ENCODE results near the gene SLC49A3. TPM values are rescaled to one million over a fixed set of nuclear protein-coding genes. Genes with fewer than 3 reads are reported as not detected.

SLC49A3 gene
- total and polyA plus RNA-seq, 7 donors, result 2.4 to 6.4 (median 4.6) TPM

DNA sequence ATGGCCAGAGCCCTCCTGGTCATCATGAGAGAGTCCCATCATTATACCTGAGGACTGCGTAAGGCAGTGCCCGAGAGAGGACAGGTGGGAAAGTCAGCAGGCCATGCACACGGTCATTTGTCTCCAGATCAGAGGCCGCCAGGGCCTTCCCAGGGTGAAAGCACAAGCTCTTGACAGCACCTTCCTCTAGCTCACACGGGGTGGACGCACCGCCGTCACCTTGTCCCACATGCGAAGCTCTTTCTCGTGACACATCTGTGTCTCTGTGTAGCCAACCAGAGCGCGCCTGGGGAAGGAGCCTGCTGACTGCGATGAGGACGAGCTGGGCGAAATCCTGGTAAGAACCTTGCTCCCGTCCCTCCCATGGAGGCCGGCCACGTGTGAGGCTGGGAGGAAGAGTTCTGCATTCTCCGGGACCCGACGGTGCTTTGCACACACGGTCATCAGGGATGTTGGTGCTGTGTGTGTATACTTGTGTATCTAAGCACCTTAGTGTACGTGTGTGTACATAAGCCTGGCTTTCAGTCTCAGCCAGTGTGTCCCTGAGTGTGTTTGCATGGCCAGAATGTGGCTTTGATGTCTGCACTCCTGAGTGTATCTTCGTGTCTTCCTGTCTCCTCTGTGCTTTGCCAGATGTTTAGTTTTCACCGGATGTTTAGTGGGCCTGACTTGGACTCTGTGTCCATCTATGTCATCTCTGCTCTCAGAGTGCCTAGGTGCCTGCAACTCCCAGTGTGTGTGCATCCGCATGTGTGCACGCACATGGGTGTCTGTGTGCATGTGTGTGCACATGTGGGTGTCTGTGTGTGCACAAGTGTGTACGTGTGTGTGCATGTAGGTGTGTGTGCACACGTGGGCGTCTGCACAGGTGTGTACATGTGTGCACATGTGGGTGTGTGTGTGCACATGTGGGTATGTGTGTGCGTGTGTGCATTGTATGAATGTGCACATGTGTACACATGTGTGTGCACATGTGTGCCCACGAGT is 30.0 kb downstream of the SLC49A3 start:
- no peak overlapping the region for H3K4me3 ChIP-seq
- peaks cover 0 to 27% (median 15%) of the 10 kb centered on the region in 3 donors for H3K27me3 ChIP-seq
- H3K9me3 ChIP-seq, result no peaks in the 10 kb centered on the region
- H3K4me1 ChIP-seq, result peaks cover 0 to 11% (median 10%) of the 10 kb centered on the region in 4 donors
- TF ChIP-seq POLR2AphosphoS5 (IDR thresholded peaks at IDR 0.05) (no peak), CTCF (IDR thresholded peaks at IDR 0.05) (no peak), EP300 (IDR thresholded peaks at IDR 0.05) (no peak), POLR2A (IDR thresholded peaks at IDR 0.05) (no peak)
- DNase-seq, result peak; percentile 47
- no peak overlapping the region for H3K27ac ChIP-seq
- intact Hi-C loops (cut with DNase I), result no loop called here
- WGBS, 2 donors, result 86 to 93% methylated on average over 32 of the region's 32 CpGs
- H3K36me3 ChIP-seq, result no peaks in the 10 kb centered on the region

- intact Hi-C loops (cut with DNase I), result no loop called here
- Histone ChIP-seq H3K27me3 (peaks cover 0 to 18% (median 6%) of the 10 kb centered on the region in 3 donors), H3K27ac (no peak overlapping the region), H3K36me3 (no peaks in the 10 kb centered on the region), H3K4me3 (no peak overlapping the region), H3K4me1 (peaks cover 0 to 2% (median under 1%) of the 10 kb centered on the region in 4 donors), H3K9me3 (no peaks in the 10 kb centered on the region)
- no peak for TF ChIP-seq POLR2A (IDR thresholded peaks at IDR 0.05)
- no peak for TF ChIP-seq POLR2AphosphoS5 (IDR thresholded peaks at IDR 0.05)
- no peak for TF ChIP-seq EP300 (IDR thresholded peaks at IDR 0.05)
- no peak for TF ChIP-seq CTCF (IDR thresholded peaks at IDR 0.05)
- 72 to 88% methylated on average over 27 of the region's 27 CpGs for WGBS, 2 donors
- DNase-seq, result peak; percentile 66
Observed at GRCh38 chr4:657834-658667, 30.9 kb downstream of the SLC49A3 start.

DNA sequence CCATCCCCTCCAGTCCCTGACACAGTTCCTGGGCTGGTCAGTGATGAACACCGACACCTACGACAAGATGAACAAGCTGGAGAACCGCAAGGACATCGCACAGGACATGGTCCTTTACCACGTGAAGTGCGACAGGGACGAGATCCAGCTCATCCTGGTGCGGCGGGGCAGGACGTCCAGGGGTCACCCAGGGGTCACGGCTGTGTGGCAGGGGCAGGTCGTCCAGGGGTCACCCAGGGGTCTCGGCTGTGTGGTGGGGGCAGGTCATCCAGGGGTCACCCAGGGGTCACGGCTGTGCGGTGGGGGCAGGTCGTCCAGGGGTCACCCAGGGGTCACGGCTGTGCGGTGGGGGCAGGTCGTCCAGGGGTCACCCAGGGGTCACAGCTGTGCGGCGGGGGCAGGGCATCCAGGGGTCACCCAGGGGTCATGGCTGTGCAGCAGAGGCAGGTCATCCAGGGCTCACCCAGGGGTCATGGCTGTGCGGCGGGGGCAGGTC is 31.6 kb downstream of the SLC49A3 start:
- peaks cover 0 to 16% (median 5%) of the 10 kb centered on the region in 3 donors for H3K27me3 ChIP-seq
- WGBS, 2 donors, result 71 to 82% methylated on average over 23 of the region's 23 CpGs
- H3K9me3 ChIP-seq, result no peaks in the 10 kb centered on the region
- H3K4me1 ChIP-seq, result no peaks in the 10 kb centered on the region
- intact Hi-C loops (cut with DNase I), result no loop called here
- TF ChIP-seq EP300 (IDR thresholded peaks at IDR 0.05) (no peak), POLR2AphosphoS5 (IDR thresholded peaks at IDR 0.05) (no peak), POLR2A (IDR thresholded peaks at IDR 0.05) (no peak), CTCF (IDR thresholded peaks at IDR 0.05) (no peak)
- peak; percentile 61 for DNase-seq
- no peak overlapping the region for H3K4me3 ChIP-seq
- H3K36me3 ChIP-seq, result no peaks in the 10 kb centered on the region
- no peak overlapping the region for H3K27ac ChIP-seq

DNA sequence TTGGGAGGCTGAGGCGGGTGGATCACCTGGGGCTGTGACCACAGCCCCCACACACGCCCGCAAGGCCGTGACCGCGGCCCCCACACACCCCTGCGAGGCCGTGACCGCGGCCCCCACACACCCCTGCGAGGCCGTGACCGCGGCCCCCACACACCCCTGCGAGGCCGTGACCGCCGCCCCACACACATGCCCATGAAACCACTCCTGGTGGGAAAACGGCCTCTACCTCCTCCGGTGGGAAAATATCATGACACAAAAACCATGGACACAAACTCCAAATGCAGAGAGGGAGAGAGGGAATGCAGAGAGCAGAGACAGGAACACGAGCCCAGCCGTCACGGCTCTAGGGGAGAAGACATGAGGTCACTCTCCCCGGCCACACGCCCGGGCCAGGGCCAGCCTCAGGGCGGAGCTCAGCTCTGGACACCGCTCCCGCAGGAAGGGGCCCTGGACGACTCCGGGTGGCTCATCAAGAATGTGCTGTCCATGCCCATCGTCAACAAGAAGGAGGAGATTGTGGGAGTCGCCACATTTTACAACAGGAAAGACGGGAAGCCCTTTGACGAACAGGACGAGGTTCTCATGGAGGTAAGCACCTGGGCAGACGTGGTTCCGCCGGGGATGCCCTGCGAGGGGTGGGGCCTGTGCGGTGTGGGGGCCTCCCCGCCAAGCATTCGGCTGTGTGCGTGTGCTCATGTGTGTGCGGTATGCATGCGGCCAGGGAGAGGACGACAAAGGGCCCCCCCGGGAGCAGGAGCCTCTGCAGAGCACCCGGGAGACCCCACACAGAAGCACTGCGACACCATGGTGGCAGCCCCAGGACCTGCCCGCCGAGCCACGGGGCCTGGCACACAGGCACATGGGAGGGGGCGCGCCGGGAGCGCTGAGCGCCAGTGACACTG is 32.3 kb downstream of the SLC49A3 start:
- intact Hi-C loops (cut with DNase I), result no loop called here
- no peaks in the 10 kb centered on the region for H3K4me1 ChIP-seq
- no peak overlapping the region for H3K27ac ChIP-seq
- H3K36me3 ChIP-seq, result no peaks in the 10 kb centered on the region
- peaks cover 0 to 20% (median 0%) of the 10 kb centered on the region in 3 donors for H3K27me3 ChIP-seq
- DNase-seq, result no peak
- H3K9me3 ChIP-seq, result no peaks in the 10 kb centered on the region
- WGBS, 2 donors, result 50 to 71% methylated on average over 58 of the region's 58 CpGs
- TF ChIP-seq EP300 (IDR thresholded peaks at IDR 0.05) (no peak), POLR2A (IDR thresholded peaks at IDR 0.05) (no peak), CTCF (IDR thresholded peaks at IDR 0.05) (no peak), POLR2AphosphoS5 (IDR thresholded peaks at IDR 0.05) (no peak)
- no peak overlapping the region for H3K4me3 ChIP-seq
